ENCODE measurements around the gene MOB3B.
A peak's percentile ranks its signal among the peaks of the same experiment; 100 is the strongest.
"Not testable (repeated sequence)": the region's sequence is repeated elsewhere in the genome, so short reads cannot be mapped to it uniquely, and the experiment has no call there.

Gene MOB3B

DNA sequence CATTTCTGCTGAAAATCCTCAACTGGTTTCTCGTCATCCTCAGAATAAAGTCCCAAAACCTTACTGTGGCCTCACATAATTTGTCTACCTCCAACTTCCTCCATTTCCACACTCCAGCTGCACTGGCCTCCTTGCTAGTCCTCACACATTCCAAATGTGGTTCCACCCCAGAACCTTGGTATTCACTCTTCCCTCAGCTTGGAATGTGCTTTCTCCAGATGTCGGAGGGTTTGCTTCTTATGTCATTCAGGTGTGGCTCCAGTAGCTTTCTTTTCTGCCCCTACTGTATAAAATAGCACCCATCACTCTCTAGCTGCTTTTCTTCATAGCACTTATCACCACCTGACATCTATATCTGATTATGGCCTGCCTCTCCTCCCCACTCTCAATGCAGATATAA lies 108.0 kb downstream of the MOB3B start:
- no peak for DNase-seq (ENCODE audit: low spot score)

DNA sequence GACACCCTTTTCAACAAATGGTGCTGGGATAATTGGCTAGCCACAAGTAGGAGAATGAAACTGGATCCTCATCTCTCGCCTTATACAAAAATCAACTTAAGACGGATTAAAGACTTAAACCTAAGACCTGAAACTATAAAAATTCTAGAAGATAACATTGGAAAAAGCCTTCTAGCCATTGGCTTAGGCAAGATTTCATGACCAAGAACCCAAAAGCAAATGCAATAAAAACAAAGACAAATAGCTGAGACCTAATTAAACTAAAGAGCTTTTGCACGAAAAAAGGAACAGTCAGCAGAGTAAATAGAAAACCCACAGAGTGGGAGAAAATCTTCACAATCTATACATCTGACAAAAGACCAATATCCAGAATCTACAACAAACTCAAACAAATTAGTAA lies 110.1 kb downstream of the MOB3B start:
- DNase-seq (ENCODE audit: low spot score): not testable (repeated sequence)

DNA sequence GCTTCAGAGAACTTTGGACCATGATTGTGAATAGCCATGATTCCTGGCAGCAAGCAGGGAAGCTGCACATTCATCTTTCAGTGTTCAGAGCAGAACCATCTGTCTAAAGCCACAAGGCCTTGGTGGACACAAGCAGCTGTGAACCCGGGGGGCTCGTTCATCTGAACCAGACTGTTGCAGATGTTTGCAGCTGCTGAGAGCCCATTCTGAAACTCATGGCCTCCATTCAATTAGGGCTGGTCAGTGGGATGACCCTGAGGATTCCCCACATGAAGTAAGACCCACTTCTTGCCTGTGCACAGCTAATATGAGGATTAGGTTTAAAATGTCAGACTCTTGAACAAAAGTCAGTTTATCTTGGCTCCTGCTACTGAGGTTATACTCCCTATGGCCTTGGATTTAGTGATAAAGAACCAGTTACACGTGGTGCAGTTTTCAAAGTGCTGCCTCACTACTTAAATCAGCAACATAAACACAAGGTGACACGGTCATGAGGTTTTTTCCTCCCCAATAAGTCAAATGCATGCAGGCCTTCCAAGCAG lies 115.3 kb downstream of the MOB3B start:
- DNase-seq (ENCODE audit: low spot score): no peak

DNA sequence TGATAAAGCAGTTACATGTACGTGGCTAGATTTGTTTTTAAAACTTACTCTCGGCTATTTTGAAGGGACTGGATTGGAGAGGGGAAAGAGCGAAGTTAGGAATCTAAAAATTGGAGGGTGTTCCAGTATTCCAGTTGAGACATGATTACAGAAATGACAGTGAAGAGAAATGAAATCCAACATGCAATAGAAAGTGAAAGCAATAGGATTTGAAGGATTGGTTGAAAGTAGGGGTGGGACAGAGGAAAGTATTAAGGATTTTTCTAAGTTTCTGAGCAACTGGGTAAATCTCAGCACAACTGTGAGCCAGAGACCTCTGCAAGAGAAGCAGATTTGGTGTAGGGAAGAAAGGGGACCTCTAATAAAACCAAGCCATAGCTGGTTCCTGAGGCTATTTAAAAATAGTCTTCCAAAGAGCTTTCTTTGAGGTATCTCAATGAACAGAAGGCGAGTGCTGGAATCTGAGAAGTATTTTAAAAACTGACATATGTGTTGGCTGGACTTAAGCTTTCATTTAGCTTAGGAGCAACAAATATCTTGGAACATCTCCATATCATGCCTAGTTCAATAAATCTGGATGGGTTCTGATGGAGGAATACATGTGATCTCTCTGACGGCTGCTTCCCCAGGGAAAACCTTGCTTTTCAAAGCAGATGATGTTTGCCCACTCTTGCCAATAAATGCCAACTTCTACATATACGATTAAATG lies 115.9 kb downstream of the MOB3B start:
- DNase-seq (ENCODE audit: low spot score): no peak

DNA sequence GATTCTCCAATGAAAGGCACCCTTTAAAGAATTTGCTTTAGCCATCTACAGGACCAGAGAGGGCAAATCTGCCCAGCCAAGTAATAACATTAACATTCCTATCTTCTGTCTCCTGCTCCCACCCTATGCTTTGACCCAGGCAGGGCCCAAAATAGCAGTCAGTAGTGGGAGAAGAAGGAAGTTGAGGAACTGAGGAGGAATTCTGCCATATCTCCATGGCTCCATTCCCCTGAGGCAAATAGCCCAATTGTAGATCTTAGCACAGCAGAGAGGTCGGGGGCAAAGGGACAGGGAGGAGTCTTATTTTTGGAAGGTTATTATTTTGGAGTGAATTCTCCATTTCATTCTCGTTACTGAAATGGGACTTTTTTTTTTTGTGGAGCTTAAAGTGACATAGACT lies 116.7 kb downstream of the MOB3B start:
- no peak for DNase-seq (ENCODE audit: low spot score)

DNA sequence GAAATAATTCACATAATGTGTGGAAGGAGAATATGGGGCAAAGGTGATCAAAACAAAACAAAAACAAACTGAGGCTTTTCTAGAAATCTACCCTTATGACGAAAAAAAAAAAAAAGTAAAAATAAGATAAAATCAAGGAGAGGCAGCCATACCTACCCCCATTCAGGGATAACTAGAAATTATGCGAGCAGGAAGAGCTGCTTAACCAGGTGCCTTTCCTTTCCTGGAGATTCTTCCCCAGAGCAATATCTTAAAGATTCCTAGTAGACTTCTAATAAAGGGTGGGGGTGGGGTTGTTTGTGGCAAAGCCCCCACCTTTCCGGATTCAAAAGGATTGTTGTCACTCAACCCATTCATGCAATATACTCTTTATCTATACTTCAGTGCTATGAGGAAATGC lies 117.5 kb downstream of the MOB3B start:
- DNase-seq (ENCODE audit: low spot score): no peak

DNA sequence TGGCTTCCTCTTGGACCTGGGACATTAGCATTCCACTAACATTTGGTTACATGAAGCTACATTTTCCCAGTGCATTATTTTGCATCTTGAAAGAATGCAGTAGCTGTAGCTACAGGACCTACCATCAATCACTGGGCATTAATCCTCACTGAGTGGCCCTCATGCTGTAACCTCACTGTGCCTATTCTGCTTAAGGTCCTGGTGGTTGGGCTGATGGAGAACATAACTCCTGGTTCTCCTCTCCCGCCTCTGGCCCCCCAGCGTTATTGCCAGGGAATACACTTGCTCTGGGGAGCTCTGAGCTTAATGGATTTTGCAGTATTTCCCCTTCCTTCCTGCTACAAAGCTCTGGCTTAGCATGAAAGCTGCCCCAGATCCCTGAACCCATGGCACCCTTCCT lies 121.1 kb downstream of the MOB3B start:
- no peak for DNase-seq (ENCODE audit: low spot score)

DNA sequence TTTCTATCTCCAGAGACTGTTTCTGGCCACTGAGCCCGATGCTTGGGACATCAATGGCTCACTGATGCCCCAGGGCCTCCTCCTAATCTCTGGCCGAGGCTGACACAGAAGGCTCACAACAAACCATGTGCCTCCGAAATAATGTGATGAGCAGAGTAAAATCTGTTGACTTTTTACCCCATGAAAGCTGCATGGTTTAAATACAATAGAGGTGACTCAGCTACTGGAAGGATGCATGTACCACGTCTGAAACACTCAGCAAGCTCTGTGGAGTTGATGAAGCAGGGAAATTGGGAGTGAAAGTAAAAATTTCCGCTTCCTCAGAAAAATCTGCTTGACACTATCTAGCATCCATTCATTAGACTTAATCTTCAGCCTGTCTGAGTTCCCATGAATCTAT lies 121.6 kb downstream of the MOB3B start:
- DNase-seq (ENCODE audit: low spot score): peak; percentile 40

DNA sequence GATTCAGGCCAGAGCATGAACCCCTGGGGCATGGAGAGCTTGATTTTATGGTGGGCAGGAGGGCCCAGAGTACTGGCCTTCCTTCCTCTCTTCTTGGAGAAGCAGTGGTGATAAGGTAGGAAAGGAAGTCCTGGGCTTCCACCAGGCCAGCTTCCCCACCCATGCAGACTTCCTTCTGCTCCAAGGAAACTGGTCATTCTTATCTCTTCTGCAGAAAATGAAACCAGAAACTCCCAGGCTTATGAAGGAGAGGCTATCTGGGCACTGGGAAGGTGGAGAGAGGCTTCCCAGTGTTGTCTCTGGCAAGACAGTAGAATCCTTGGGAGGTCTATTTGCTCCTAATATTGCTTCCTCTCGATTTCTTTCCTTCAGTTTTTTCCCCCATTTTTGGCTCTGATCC lies 122.1 kb downstream of the MOB3B start:
- DNase-seq (ENCODE audit: low spot score): no peak

DNA sequence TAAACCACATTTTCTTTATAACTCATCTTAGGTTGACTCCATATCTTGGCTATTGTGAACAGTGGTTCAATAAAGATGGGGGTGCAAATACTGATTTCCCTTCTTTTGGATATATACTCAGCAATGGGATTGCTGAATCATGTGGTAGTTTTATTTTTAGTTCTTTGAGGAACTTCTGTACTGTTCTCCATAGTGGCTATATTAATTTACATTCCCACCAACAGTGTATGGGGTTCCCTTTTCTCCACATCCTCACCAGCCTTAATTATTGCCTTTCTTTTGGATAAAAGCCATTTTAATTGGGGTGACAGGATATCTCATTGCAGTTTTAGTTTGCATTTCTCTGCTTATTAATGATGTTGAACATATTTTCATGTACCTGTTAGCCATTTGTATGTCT lies 125.0 kb downstream of the MOB3B start:
- no peak for DNase-seq (ENCODE audit: low spot score)

DNA sequence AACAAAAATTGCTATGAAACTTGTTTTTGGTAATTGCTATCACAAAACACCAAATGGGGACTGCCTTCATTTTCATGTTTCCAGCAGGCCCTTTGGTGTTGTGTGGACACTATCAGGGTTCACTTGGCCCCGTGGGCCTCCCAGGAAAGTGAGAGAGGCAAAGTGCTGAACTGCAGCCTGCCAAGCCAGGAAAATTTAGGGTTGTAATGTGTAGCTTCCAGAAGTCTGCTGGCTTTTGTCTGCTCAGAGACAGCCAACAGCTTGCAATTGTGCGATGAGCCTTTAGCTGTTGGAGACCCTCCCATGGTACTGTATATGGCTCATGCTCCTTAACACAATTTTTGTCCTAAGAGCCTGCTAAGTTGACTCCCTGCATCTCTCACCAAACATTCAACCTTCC lies 127.0 kb downstream of the MOB3B start:
- no peak for DNase-seq (ENCODE audit: low spot score)

DNA sequence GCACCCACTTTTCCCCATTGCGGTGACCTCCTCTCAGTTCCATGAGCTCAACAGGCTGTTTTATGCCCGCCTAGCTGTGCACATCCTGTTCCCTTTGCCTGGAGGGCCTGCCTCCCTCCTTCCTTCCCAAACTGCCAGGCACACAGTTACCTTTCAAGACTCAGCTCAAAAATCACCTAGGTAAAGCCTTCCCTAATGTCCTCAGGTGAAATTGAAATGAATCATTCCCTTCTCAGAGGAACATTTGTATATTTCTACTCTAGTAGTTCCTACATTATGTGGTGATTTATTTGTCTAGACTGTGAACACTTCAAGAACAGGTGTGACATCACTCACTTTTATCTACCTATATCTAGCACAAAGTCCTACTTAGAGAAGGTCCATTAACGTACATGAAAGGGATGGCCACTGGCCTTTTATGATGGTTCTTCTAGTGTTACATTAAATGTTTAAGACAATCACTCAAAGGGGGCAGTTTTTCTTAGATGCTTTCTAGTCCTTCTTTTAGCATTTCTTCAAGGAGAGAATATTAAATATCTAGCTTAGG lies 129.2 kb downstream of the MOB3B start:
- DNase-seq (ENCODE audit: low spot score): no peak

DNA sequence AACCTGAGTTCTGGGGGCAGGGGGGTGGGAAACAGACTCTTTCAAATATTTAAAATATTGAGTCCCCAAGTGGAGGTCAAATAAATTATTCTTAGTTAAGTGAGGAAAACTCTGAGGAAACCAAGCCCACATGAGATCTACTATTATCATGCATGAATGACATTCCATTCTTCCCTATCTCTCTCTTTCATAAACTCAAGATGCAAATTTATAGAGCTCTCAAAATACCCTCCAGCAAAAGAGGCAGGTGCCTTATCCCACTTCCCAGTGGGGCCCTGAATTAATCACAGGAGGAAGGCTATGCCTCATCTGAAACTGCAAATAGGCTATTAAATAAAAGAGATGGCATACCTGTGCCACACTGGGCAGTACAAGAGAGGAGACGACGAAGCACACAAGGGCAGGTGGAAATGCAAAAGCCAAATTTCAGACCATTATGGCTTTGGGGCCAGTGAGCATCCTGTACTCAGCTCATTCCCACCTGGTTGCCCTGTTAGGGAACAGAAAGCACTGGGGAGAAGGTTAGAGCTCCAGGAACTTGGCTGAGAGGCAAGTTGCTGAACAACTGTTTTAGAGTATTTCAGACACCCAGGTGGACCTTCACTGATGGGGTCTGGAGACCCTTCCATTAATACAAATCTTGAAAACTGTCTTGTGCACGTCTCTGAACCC lies 130.5 kb downstream of the MOB3B start:
- no peak for DNase-seq (ENCODE audit: low spot score)

DNA sequence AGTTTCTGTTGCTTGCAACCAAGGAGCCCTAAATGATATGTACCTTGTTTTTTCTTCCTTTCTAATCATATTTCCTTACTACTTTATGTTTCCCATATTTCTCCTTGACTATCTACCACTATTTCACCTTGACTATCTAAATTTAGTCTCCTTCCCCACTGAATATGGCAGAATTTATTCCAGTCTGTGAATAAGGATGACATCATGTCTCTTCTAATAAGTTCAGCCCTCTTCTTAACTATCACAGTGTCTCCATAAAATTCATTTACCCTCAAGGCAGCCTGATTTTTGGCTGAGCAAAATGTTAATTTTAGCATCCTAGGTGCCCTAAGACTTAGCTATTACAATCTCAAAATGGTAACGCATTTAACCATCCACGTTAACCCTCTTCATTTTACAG lies 133.1 kb downstream of the MOB3B start:
- no peak for DNase-seq (ENCODE audit: low spot score)

DNA sequence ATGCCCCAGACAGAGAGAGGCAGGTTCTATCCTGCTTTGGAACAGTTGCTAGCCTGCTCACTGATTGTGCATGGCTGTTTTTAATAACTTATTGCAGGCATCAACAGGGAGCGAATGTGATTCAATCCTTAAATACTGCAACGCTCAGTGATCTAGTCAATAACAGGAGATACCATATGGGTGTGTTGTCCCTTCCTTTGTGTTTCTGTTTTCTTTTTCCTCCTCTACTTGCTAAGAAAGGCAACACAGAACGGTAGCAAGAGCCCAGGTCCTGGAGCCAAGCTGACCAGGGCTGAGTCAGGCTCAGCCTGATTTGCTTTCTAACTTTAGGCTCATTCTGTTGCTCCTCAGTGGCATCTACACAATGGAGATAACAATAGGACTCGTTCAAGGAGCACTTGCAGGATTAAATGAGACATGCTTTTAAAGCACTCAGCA lies 134.1 kb downstream of the MOB3B start:
- no peak for DNase-seq (ENCODE audit: low spot score)

DNA sequence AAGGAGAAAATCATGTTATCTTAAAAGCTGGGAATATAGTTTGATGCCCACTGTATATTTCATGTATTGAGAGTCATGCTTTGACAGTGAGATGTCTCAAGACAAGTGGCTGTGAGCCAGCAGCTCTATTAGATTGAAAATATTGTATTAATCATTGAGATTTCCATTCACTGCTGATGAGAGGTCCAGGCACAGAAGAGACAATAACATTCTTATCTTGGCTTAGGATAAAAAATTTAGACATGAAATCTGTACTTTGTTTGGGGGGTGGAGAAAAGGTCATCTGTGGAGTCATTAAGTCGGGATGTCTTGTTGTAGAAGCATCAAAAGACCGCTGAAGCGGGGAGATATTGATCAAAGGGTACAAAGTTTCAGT lies 134.8 kb downstream of the MOB3B start:
- DNase-seq (ENCODE audit: low spot score): no peak

DNA sequence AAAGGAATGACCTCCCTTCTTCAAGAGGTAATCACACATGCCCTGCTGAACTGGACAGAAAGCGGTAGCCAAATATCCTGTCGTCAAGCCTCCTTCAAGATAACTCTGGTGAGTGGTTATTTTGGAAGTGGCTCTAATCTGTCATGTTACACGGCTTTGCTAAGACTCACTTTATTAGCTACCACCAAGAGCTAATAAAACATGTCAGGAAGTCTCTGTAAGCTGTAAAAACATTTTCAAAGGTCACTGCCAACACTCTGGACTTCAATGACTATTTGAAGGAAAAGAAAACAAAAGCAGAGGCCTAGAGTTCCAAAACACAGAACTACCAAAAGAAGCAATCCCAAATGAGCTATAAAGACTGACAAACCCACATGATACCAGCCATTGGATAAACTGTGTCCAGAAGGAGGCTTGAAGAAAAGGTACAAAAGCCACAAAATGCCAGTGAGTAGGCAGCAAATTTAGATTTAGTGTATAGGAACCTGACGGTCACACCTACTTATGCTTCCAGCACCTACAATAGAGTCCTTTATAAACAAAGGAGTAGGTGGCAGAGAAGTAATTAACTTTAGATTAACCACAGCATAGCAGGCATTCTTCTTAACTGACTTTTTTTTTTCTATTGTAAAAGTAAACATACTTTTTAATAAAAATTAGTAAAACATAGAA lies 135.3 kb downstream of the MOB3B start:
- DNase-seq (ENCODE audit: low spot score): no peak

DNA sequence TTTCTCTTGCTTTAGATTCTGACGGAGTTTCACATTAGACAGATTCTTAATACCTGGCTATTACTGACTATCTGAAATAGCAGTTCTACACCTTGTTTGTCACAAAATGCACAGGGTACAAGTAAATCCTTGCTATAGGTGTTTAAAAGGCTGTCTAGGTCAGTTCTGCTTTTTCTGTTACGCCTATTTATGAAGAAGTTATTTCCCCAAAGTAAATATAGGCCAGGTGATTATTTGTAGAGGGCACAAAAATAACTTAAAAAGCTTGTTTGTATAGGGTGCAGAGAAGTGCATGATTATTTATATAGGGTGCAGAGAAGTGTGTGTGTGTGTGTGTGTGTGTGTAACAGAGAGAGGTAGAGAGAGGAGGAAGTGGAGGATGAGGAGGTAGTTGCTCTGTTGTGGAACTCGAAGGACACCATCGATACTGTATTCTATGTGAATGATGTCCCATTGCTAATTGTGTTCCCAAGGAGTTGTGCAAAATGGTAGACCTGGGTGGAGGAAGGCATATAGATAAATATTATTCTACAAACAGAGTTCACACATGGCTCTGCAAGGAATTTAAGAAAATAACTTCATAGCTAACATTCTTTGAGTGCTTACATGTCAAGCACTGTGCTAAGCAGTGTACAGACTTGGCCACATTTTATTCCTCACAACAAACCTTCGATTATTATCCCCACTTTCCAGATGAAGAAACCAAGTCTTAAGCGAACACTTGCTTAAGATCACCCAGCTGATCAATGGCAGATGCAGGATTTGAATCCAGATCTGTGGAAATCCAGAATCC lies 136.4 kb downstream of the MOB3B start:
- no peak for DNase-seq (ENCODE audit: low spot score)

DNA sequence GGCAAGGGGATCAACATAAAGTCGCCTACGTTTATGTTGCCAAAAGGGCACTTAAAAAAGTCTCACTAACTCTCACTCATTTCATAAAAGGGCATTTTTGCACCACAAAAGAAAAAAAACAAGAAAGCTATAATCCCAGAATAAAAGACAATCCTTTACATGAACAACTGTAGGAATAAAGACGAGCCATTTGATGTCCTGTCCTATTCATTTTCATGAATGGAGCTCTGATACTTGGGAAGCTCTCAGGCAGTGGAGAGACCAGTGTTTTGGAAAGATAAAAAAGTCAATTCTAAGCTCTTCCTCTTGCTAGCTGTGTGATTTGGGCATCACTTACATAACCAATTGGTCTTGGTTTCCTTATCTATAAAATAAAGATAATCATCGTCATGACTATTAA lies 137.2 kb downstream of the MOB3B start:
- DNase-seq (ENCODE audit: low spot score): no peak

DNA sequence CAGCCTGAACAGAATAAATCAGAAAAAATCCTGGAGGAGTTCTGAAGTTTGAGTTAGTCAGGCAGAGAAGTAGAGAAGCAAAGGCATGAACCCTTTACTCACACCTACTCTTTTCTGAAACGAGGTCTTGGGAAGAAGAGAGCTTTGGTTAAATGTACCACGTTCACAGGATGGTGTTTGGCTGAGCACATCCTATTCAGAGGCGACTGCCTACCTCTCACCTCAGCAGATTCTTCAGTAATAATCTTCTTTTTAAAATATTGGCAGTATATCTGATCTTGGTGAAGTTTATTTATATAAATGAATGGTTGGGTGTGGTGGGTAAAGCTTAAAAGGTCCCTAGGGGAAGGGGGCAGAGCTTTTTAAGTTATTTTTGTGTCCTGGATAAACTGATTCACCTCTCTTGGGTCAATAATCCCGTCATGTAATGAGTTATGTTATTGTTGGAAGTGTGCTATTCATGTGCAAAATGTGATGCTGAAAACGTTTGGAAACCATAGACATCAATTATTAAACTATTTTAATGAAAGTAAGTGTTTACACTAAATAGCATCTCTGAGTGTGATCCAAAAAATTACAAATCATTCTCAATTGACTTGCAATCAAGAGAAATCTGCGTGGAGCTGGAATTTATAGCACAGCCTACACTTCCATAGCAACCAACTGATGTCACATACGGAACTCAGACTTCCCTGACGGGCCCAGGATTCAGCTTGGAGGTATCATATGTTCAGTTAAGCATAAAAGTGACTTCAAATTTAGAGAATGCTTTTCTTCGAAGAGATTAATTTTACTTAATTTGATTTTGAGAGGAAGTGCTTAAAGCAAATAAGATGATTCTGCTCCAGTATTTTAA lies 138.3 kb downstream of the MOB3B start:
- DNase-seq (ENCODE audit: low spot score): peak; percentile 80

DNA sequence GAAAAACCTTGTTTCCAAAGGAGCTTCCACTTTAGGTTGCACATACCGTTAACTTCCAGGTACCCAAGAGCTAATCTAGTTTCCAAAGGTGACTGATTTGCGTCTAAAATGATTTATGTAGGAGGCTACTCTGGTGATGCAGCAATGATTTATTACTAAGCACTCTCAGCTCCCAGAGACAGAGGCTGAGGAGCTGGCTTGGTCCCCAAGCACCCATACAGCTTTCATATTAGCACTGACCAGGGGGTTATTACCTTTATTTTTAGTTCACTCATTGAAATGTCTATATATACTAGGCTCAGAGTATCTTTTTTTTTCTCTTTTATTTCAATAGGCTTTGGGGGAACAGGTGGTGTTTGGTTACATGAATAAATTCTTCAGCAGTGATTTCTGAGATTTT lies 141.5 kb downstream of the MOB3B start:
- DNase-seq (ENCODE audit: low spot score): no peak

All from putamen (tissue), 1 donor.